HG02870 (cell line): Measurements from ENCODE around the gene HEPACAM.
A peak's percentile ranks its signal among the peaks of the same experiment; 100 is the strongest.
"Not testable (repeated sequence)": the region's sequence is repeated elsewhere in the genome, so short reads cannot be mapped to it uniquely, and the experiment has no call there.

Experiments used
- ATAC-seq: cut with Tn5 transposase; IDR thresholded peaks from one replicate; pipeline ENCODE4 v1.9.1; 2021; ENCODE audit warnings: mild to moderate bottlenecking, moderate library complexity; ENCODE audit not compliant: unreplicated experiment

Gene HEPACAM

DNA sequence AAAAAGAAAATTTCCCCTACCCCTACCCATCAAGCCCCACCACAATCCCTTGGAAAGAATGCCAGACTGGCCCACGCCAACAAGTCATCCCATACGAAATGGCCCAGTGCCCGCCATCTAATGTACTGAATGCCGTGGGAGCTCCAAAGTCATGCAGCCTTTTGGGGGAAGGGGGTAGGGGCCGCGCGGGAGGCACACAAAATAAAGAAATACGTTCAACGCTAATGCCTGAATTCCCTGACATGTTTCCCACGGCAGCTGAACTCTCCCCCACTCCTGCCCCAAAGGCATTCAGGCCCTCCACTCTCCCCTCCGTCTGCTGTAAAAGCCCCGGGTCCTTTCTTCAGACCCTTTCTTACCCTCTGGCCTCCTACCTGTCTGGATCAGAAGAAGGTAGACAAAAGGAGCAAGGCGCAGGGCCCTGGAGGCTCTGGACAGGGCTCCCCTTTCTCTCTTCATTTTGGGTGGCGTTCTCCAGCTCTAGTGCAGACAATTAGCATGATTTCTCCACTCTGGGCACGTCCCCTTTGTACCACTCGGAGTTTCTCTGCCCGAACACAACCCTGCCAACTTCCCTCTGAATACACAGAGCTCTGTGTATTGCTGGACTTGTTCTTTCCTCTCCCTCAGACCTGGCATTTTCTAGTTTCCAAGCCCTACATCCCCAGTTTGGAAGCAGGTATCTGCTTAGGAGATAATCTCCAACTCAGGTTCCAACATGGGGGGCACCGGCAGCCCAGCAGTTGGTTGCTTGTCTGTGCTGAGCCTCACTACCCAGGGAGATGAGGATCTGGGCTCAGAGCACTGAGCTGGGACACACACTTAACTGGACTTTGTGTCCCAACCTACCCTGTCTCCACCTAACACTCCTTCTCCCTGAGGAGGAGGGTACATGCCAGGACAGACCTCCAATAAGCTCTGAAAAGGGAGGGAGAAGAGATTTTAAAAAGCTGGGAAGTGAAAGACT, at the start of gene HEPACAM:
TSS of gene HEPACAM (minus strand) at position 500 of the 967 bp plus-strand sequence. CDS start at position 459, 41 bp downstream.
- ATAC-seq: no peak

- ATAC-seq: no peak
Measured at GRCh38 chr11:124984512-124984854, 48.6 kb upstream of the HEPACAM start.

- no peak for ATAC-seq
Measured at GRCh38 chr11:124983674-124984511, 48.0 kb upstream of the HEPACAM start.

DNA sequence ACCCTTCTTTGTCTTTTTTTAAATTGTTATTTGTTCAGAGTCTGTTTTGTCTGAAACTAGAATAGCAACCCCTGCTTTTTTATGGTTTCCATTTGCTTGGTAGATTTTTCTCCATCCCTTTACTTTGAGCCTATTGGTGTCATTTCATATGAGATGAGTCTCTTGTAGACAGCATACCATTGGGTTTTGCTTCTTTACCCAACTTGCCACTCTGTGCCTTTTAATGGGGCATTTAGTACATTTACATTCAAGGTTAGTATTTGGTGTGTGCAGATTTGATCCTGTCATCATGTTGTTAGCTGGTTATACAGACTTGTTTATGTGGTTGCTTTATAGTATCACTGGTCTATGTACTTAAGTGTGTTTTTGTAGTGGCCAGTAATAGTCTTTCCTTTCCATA, 46.2 kb upstream of the HEPACAM start:
- no peak for ATAC-seq

GRCh38 chr11:124978316-124978715, 42.5 kb upstream of the HEPACAM start:
- ATAC-seq: no peak

GRCh38 chr11:124977006-124977405, 41.2 kb upstream of the HEPACAM start:
- ATAC-seq: no peak

DNA sequence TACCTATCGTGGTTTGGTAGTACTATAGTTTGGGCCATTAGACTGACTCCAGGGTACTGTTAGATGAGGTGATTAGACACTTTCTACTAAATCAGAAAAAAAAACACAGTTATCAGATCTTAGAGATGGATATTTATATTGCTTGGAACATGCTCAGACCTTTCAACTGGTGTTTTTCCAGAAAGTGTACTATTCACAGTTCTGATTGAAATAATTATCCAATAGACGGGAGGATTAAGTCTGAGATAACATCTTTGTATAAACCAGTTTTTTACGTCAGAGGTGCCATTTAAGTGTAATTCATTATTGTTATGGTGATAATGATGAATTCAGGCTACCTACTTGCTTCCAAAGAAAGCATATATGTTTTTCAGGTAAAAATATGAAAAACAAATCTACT, 40.7 kb upstream of the HEPACAM start:
- ATAC-seq: no peak

- ATAC-seq: no peak
Measured at GRCh38 chr11:124971810-124972209, 36.0 kb upstream of the HEPACAM start.

DNA sequence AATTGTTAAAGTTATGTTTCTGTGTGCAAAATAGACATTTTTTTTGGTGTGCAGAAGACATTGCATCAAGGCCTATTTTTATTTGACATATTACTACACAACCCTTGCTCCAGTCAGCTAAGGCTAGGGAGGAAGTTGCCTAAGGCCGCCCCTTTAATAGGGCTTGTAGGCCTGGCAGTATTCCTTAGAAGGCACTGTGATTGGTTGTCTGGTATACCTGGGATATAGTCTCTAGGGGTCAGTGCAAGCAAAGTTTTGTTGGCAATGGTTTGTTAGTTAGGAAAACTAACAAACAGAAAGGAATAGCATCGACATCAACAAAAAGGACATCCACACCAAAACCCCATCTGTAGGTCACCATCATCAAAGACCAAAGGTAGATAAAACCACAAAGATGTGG, 35.1 kb upstream of the HEPACAM start:
- ATAC-seq: no peak

- not testable (repeated sequence) for ATAC-seq
Measured at GRCh38 chr11:124968197-124968596, 32.4 kb upstream of the HEPACAM start.

GRCh38 chr11:124961972-124962609, 26.2 kb upstream of the HEPACAM start:
- peak; percentile 80 for ATAC-seq

DNA sequence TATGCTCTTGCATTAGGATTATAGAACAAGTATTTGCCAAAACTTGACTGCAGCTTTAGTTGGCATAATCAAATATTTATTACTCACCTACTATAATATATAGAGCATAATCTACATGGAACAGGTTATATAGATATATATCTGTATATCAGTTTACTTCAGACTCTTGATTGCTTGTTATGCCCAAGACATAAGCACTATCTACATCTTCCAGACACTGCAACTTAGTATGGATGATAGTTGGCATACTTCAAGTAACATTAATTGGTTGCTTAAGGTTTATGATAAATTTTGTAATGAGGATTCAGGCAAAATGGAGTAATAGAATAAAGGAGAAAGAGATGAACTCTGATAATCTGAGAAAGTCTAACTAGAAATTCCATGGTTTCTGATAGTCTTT, 19.2 kb upstream of the HEPACAM start:
- ATAC-seq: no peak

GRCh38 chr11:124954590-124954955, 18.7 kb upstream of the HEPACAM start:
- ATAC-seq: no peak

GRCh38 chr11:124953753-124954589, 18.1 kb upstream of the HEPACAM start, which contains the start of gene CCDC15:
Gene CCDC15 (plus strand): TSS chr11:124954202. CDS start chr11:124954733, 531 bp downstream.
- ATAC-seq: peak; percentile 99

DNA sequence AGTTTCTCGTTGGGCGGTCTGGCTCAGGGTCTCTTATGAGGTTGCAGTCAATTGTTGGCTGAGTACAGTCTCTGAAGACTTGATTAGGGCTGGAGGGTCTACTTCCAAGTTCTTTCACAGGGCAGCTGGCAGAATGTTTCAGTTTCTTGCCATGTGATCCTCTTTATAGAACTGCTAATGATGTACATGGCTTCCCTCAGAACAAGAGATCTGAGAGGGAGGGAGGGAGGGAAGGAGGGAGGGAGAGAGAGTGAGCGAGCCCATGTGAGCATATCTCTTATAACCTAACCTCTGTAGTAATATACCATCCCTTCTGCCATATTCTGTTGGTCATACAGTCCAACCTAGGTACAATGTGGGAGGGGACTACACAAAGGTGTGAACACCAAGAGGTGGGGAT, 15.5 kb upstream of the HEPACAM start:
- no peak for ATAC-seq

DNA sequence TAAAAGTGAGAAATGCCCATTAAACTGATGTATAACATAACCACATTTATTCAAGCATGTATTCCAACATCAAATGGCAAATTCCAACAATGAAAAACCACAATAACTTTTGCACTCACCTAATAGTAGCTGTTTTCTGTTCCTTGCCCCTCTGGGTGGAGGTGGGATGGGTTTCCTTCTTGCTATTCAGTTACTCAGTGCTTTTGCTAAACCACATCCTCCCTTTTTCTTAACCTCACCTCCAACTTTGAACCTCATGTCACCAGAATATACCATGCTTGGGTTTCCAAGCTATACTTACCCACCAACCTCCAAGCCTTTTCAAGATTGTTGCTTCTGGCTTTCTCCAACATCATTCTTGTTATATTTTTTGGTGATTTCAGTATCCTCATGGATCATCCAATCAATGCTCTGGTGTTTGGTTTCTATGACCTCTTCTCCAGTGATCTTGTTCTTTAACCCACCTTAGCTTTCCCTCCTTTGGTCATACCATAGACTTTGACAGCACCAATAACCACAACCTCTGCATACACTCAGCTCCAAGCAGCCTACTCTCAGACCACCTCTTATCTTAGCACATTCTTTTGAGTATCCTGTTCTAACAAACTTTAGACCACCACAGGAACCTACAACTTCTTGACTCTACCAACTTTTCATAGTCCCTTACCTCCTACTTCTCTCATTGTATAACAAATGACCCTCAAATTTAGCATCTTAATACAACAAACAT, 14.9 kb upstream of the HEPACAM start:
- ATAC-seq: no peak

DNA sequence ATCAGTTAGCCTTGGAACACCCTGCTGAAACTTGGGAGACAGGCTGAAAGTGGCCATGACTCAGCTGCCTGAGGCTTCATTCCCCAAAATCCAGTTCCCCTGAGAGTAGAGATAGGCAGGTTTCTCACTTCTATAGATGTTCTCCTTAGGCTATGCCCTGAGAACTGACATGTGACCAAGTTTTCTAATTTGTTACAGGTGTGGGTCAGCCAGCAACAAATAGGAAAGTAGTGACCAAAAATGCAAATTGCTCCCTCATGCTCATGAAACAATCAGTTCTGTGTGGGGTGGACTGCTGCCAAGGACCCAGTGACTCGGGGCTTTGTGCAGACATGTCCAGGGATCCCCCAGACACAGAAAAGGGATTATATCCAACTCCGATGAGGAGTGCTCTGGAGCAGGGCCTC, 10.9 kb upstream of the HEPACAM start:
- no peak for ATAC-seq

- no peak for ATAC-seq
Measured at GRCh38 chr11:124945826-124946225, 10.0 kb upstream of the HEPACAM start.

GRCh38 chr11:124944565-124944964, 8.7 kb upstream of the HEPACAM start:
- ATAC-seq: no peak

- no peak for ATAC-seq
Measured at GRCh38 chr11:124943741-124944140, 7.9 kb upstream of the HEPACAM start.
